Urinary bladder (tissue), 4 donors: ENCODE data around the gene MYZAP. TPM values are rescaled to one million over a fixed set of nuclear protein-coding genes. Genes with fewer than 3 reads are reported as not detected.

Experiments
- DNase-seq: peaks from one replicate; pipeline ENCODE4 v3.0.0-alpha.2; 2015; ENCODE audit errors: extremely low spot score
- H3K27ac ChIP-seq: one replicate; pipeline ENCODE4 v1.5.1; 2013; ENCODE audit warnings: low read depth, mild to moderate bottlenecking, moderate library complexity
- H3K36me3 ChIP-seq: one replicate; pipeline ENCODE4 v1.6.1; 2013; ENCODE audit warnings: mild to moderate bottlenecking, moderate library complexity; ENCODE audit not compliant: insufficient read depth
- H3K4me1 ChIP-seq: one replicate; pipeline ENCODE4 v1.6.1; 2013; ENCODE audit warnings: mild to moderate bottlenecking, moderate library complexity; ENCODE audit not compliant: insufficient read depth
- H3K4me3 ChIP-seq: one replicate; pipeline ENCODE4 v1.5.1; 2013; ENCODE audit warnings: low read depth, low read length
- WGBS: extraction: QIAGEN DNeasy Blood & Tissue Kit; methylation state at CpG from one replicate; pipeline ENCODE4 v1.1.7; 2013; 5-methylcytosine and 5-hydroxymethylcytosine counted together
- polyA plus RNA-seq: library from polyadenylated mRNA; stranded (reverse); fragments of 200-250 nt; gene quantifications from one replicate; pipeline ENCODE4 v1.2.3, GENCODE V29; 2013
- total RNA-seq: library from RNA; depleted of rRNA; stranded (reverse); fragments of >200 nt; gene quantifications from one replicate; pipeline ENCODE4 v1.2.3, GENCODE V29; 2014
- donor health status: healthy with polysubstance abuse.
- donor health status: healthy.

The MYZAP gene
- total and polyA plus RNA-seq, 2 donors, result 19.2 to 152 TPM

GRCh38 chr15:57554063-57554811, 37.5 kb upstream of the MYZAP start:
- Histone ChIP-seq H3K36me3 (no peaks in the 10 kb centered on the region), H3K27ac (no peak overlapping the region), H3K4me3 (no peak overlapping the region), H3K4me1 (peaks cover 2% of the 10 kb centered on the region)
- 42% methylated on average over 10 of the region's 10 CpGs for WGBS
- peak; percentile 48 for DNase-seq

DNA sequence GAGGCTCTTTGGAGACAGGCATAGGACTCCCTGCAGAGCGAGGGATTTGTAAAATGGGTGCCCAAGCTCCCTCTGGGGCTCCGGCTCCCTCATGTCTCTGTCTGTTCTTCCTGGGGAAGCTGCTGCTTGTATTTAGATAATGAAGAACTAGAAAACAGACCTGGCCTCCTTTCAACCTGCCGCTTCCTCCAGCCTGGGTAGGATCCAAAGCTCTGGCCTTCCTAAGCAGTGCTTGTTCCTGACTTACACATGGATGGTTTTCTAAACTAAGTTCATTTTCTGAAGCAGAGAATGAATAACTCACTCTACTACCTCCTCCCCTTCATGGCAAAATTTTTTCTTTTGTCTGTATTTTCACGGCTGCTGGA, 36.9 kb upstream of the MYZAP start:
- 49% methylated on average over 4 of the region's 4 CpGs for WGBS
- H3K4me3 ChIP-seq, result no peak overlapping the region
- no peak overlapping the region for H3K27ac ChIP-seq
- no peak for DNase-seq
- H3K36me3 ChIP-seq, result no peaks in the 10 kb centered on the region
- H3K4me1 ChIP-seq, result peaks cover 2% of the 10 kb centered on the region

GRCh38 chr15:57555270-57555669, 36.4 kb upstream of the MYZAP start:
- H3K27ac ChIP-seq, result no peak overlapping the region
- DNase-seq, result no peak

GRCh38 chr15:57556040-57556439, 35.7 kb upstream of the MYZAP start:
- Histone ChIP-seq H3K27ac (no peak overlapping the region), H3K36me3 (no peaks in the 10 kb centered on the region), H3K4me1 (peaks cover 2% of the 10 kb centered on the region), H3K4me3 (no peak overlapping the region)
- 88% methylated on average over 9 of the region's 9 CpGs for WGBS
- no peak for DNase-seq

More at GRCh38 chr15:57555270-57555669, 36.4 kb upstream of the MYZAP start:
- 85% methylated on average over 3 of the region's 3 CpGs for WGBS
- peaks cover 2% of the 10 kb centered on the region for H3K4me1 ChIP-seq
- no peak overlapping the region for H3K4me3 ChIP-seq
- no peaks in the 10 kb centered on the region for H3K36me3 ChIP-seq

DNA sequence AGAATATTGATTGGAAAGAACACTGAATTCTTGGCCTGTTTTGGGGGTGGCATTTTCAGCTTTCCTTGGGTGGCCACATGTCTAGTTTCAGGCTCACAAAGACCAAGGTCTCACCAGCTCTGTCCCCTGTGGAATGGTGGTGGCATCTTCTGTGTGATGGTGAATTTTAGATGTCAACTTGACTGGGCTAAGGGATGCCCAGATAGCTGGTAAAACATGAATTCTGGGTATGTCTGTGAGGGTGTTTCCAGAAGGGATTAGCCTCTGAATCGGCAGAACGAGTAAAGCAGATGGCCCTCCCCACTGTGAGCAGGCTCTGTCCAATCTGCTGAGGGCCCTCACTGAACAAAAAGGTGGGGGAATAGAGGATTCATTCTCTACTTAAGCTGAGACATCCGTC, 34.4 kb upstream of the MYZAP start:
- H3K4me3 ChIP-seq, result no peak overlapping the region
- H3K36me3 ChIP-seq, result no peaks in the 10 kb centered on the region
- H3K4me1 ChIP-seq, result no peaks in the 10 kb centered on the region
- H3K27ac ChIP-seq, result no peak overlapping the region
- 90% methylated on average over 3 of the region's 3 CpGs for WGBS
- DNase-seq, result no peak

GRCh38 chr15:57557810-57558209, 33.9 kb upstream of the MYZAP start:
- no peak overlapping the region for H3K4me3 ChIP-seq
- H3K36me3 ChIP-seq, result no peaks in the 10 kb centered on the region
- 95% methylated on average over 6 of the region's 6 CpGs for WGBS
- no peak overlapping the region for H3K27ac ChIP-seq
- DNase-seq, result no peak
- H3K4me1 ChIP-seq, result no peaks in the 10 kb centered on the region

GRCh38 chr15:57559875-57560274, 31.8 kb upstream of the MYZAP start:
- Histone ChIP-seq H3K36me3 (no peaks in the 10 kb centered on the region), H3K27ac (no peak overlapping the region), H3K4me3 (no peak overlapping the region), H3K4me1 (no peaks in the 10 kb centered on the region)
- DNase-seq, result no peak
- WGBS, result 29% methylated on average over 5 of the region's 5 CpGs

GRCh38 chr15:57561041-57561711, 30.5 kb upstream of the MYZAP start:
- WGBS, result 44% methylated on average over 9 of the region's 9 CpGs

DNA sequence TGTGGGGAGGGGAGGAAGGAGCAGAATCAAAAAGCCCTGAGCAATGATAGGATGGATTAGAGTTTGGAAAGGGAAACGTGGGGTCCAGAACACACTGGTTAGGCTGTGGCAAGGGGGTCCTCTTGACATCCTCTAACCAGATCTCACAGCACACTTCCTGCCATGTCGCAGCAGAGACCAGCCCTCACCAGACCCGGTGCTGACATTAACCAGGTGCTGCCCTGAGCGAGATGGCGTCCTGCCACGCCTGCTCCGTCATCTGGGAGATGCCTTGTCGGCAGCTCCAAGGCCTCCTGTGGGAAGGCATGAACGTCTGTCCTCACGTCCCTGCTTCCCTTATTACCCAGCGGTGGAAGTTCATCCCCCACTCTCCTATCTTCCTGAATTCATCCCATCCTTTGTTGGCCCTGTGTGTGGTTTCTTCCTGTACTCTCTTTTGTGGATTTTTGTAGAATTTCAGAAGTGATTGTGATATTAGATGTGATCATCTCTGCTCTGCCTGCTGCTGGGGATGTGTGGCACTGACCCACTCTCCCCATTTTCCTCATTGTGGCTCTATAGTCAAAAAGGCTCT, 29.4 kb upstream of the MYZAP start:
- no peaks in the 10 kb centered on the region for H3K4me1 ChIP-seq
- no peak overlapping the region for H3K4me3 ChIP-seq
- DNase-seq, result no peak
- WGBS, result 50% methylated on average over 11 of the region's 11 CpGs
- H3K36me3 ChIP-seq, result no peaks in the 10 kb centered on the region
- H3K27ac ChIP-seq, result no peak overlapping the region

More at GRCh38 chr15:57561041-57561711, 30.5 kb upstream of the MYZAP start:
- Histone ChIP-seq H3K4me3 (no peak overlapping the region), H3K4me1 (no peaks in the 10 kb centered on the region), H3K36me3 (no peaks in the 10 kb centered on the region), H3K27ac (no peak overlapping the region)
- peak; percentile 46 for DNase-seq

GRCh38 chr15:57563416-57563815, 28.3 kb upstream of the MYZAP start:
- Histone ChIP-seq H3K4me3 (no peak overlapping the region), H3K27ac (no peak overlapping the region), H3K36me3 (no peaks in the 10 kb centered on the region), H3K4me1 (no peaks in the 10 kb centered on the region)
- 86% methylated on average over 6 of the region's 6 CpGs for WGBS
- no peak for DNase-seq

- no peak for DNase-seq
- H3K27ac ChIP-seq, result no peak overlapping the region
- WGBS, result 33% methylated on average over 10 of the region's 10 CpGs
These were observed 26.4 kb upstream of the MYZAP start for GRCh38 chr15:57565311-57565710.

DNA sequence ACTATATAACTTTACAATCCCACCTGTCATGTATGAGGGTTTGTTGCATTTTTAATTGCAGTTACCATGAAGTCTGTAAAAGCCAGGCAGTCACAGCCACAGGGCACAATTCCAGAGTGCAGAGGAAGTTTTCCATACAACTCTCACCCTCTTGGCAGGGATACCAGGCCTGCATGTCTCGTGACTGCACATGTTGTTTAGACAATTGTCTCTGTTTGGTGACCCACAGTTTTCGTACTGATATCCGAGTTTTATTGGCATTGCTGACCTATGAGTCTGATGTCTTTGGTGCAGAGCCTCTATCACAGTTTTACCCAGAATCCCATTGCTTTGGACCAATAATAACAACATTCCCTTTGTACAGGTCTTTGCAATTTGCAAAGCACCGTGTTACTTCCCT, 24.9 kb upstream of the MYZAP start:
- Histone ChIP-seq H3K4me1 (peaks cover 1% of the 10 kb centered on the region), H3K4me3 (no peak overlapping the region), H3K27ac (no peak overlapping the region), H3K36me3 (no peaks in the 10 kb centered on the region)
- 14% methylated on average over 4 of the region's 4 CpGs for WGBS
- no peak for DNase-seq

More at GRCh38 chr15:57565311-57565710, 26.4 kb upstream of the MYZAP start:
- no peaks in the 10 kb centered on the region for H3K36me3 ChIP-seq
- H3K4me1 ChIP-seq, result no peaks in the 10 kb centered on the region
- H3K4me3 ChIP-seq, result no peak overlapping the region

DNA sequence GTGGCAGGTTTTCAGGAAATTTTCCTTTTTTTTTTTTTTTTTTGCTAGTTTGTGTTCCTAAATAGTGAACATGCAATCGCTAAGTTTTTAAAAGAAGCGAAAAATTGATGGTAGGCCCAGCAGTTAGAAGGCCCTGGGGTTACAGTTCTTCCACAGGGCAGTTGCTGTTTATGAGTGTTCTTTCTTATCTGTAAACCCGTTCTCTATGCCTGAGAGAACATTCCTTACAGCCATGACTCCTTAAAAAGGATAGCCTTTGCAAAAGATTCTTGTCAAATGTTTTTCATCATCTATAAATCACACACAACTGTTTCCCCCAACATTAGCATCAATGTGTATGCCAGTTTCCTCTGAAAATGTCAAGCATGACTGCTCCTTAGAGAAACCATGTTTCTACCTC, 23.8 kb upstream of the MYZAP start:
- WGBS, result 53% methylated on average over 3 of the region's 3 CpGs
- no peak for DNase-seq
- Histone ChIP-seq H3K4me3 (no peak overlapping the region), H3K4me1 (peaks cover 1% of the 10 kb centered on the region), H3K27ac (no peak overlapping the region), H3K36me3 (no peaks in the 10 kb centered on the region)

DNA sequence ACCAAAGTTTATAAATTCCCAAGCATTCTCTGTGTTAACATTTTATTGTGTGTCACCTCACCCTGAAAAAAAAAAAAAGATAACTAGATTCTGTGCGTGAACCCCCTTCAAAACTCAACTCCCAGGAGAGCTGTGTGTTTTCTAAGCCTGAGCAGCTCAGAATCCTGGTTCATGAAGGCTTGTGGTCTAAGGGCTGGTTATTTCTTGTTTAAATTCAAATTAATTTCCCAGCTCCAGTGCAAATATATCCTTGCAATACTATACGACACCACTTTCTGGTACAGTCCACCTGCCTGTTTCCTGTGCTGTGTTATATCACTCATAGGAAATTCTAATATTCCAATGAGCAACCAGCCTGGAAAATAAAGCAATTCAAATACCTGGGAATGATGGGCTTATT, 23.4 kb upstream of the MYZAP start:
- H3K27ac ChIP-seq, result no peak overlapping the region
- 56% methylated on average over 2 of the region's 2 CpGs for WGBS
- peaks cover 1% of the 10 kb centered on the region for H3K4me1 ChIP-seq
- H3K36me3 ChIP-seq, result no peaks in the 10 kb centered on the region
- no peak overlapping the region for H3K4me3 ChIP-seq
- no peak for DNase-seq
